ENCODE results near the gene URB1. TPM values are rescaled to one million over a fixed set of nuclear protein-coding genes. Genes with fewer than 3 reads are reported as not detected.

URB1 gene
- polyA plus RNA-seq, 2 of the 4 experiments (the other 2 are of a cell fraction): 8.7 to 10.1 TPM

DNA sequence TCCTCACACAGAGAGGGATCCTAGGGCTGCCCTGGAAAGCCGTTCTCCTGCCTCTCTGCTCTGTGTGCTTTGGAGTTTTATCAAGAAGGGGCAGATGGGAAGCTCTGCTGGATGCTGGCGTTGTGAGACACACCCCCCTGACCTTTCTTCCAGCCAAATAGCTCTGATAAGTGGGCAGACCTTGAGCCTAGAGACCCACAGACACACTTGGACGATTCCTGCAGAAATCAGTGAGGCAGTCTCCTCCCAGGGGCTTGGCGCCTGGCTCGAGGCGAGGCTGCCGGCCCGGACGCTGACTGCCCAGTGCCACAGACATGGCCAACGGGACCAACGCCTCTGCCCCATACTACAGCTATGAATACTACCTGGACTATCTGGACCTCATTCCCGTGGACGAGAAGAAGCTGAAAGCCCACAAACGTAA is 94.1 kb downstream of the URB1 start, which contains the start of gene MRAP:
MRAP (plus strand) TSS at position 198 of the 424 bp plus-strand sequence; CDS start at position 315, 117 bp downstream.
- no peaks in the 10 kb centered on the region for H3K4me1 ChIP-seq
- ATAC-seq: no peak
- TF ChIP-seq KDM5A (IDR thresholded peaks at IDR 0.05) (no peak), ATOH8 (CRISPR knock-in tag; IDR thresholded peaks at IDR 0.05; ENCODE audit: low read depth) (no peak), EHMT2 (IDR thresholded peaks at IDR 0.05; ENCODE audit: low read depth) (no peak), PHF8 (IDR thresholded peaks at IDR 0.05; ENCODE audit: borderline replicate concordance, low read depth) (no peak), NFE2L2 (conservative IDR thresholded peaks at IDR 0.05; ENCODE audit: low read length) (no peak), FOXS1 (CRISPR knock-in tag; IDR thresholded peaks at IDR 0.05) (no peak), JUNB (IDR thresholded peaks at IDR 0.05) (no peak), HOXA7 (CRISPR knock-in tag; IDR thresholded peaks at IDR 0.05) (no peak), ZNF302 (CRISPR knock-in tag; IDR thresholded peaks at IDR 0.05) (no peak), CBX2 (IDR thresholded peaks at IDR 0.05; ENCODE audit: borderline replicate concordance, low read depth) (no peak), TP53 (CRISPR knock-in tag; IDR thresholded peaks at IDR 0.05) (no peak), ZFP36 (IDR thresholded peaks at IDR 0.05; ENCODE audit: borderline replicate concordance, partially characterized antibody) (no peak), ZC3H11A (IDR thresholded peaks at IDR 0.05) (no peak), RARB (CRISPR knock-in tag; IDR thresholded peaks at IDR 0.05) (no peak), EHF (CRISPR knock-in tag; IDR thresholded peaks at IDR 0.05) (no peak), HDAC2 (IDR thresholded peaks at IDR 0.05) (no peak), RFX5 (IDR thresholded peaks at IDR 0.05) (no peak), NR3C1 (IDR thresholded peaks at IDR 0.05) (no peak)
- TF ChIP-seq, protein P1, sequence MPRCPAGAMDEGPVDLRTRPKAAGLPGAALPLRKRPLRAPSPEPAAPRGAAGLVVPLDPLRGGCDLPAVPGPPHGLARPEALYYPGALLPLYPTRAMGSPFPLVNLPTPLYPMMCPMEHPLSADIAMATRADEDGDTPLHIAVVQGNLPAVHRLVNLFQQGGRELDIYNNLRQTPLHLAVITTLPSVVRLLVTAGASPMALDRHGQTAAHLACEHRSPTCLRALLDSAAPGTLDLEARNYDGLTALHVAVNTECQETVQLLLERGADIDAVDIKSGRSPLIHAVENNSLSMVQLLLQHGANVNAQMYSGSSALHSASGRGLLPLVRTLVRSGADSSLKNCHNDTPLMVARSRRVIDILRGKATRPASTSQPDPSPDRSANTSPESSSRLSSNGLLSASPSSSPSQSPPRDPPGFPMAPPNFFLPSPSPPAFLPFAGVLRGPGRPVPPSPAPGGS (IDR thresholded peaks at IDR 0.05): no peak
- FAIRE-seq: no peak
- H3K4me3 ChIP-seq: no peak within 1 kb of the TSS
- POLR2A ChIA-PET: interaction anchor here (1.1 kb wide), 1 partner anchor 9 kb away, joined by 5 read pairs; no protein-coding TSS in a partner anchor
- H3K9me3 ChIP-seq: no peaks in the 10 kb centered on the region
- CTCF ChIA-PET: no interaction called here
- no peak for DNase-seq (ENCODE audit: low read depth in 1 of 2, low spot score in 1 of 2)
- H3K27ac ChIP-seq: no peak within 1 kb of the TSS
- WGBS (ENCODE audit: missing lambda C conversion rate): 92% methylated on average over 13 of the region's 14 CpGs
- no peak within 1 kb of the TSS for H3K4me2 ChIP-seq

DNA sequence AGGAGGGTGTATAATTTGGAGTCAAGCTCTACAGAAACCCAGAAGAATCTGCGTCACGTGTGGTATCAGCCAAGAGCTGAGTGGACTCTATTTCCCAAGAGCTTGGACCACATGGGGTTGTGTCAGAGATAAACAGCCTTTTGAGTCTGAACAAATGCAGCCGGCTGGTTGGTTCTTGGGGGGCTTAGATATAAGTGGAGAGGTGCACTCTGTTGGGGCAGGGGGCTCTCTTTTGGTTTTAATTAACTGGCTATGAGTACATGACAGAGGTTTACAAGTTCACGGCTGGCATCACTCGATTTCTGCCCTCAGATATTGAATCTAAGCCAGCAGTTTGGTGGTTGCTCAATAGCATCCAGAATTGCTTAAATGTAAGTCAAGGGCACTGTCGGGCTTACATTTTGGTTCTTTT is 94.7 kb downstream of the URB1 start:
- Histone ChIP-seq H3K4me1 (no peaks in the 10 kb centered on the region), H3K4me3 (no peak overlapping the region), H3K27ac (no peak overlapping the region), H3K9me3 (no peaks in the 10 kb centered on the region), H3K4me2 (no peak overlapping the region)
- DNase-seq (ENCODE audit: low read depth in 1 of 2, low spot score in 1 of 2): no peak
- POLR2A ChIA-PET: interaction anchor here (1.1 kb wide), 1 partner anchor 10 kb away, joined by 5 read pairs; no protein-coding TSS in a partner anchor
- TF ChIP-seq NFE2L2 (conservative IDR thresholded peaks at IDR 0.05; ENCODE audit: low read length) (no peak), KDM5A (IDR thresholded peaks at IDR 0.05) (no peak), TFCP2L1 (CRISPR knock-in tag; IDR thresholded peaks at IDR 0.05) (no peak), KDM1A (IDR thresholded peaks at IDR 0.05; ENCODE audit: low read depth) (no peak), CHD4 (IDR thresholded peaks at IDR 0.05; ENCODE audit: borderline replicate concordance) (no peak), FOXS1 (CRISPR knock-in tag; IDR thresholded peaks at IDR 0.05) (no peak), PHF8 (IDR thresholded peaks at IDR 0.05; ENCODE audit: borderline replicate concordance, low read depth) (no peak), HDAC2 (IDR thresholded peaks at IDR 0.05) (no peak), CHD2 (IDR thresholded peaks at IDR 0.05; ENCODE audit: low read length, partially characterized antibody) (no peak), ZC3H11A (IDR thresholded peaks at IDR 0.05) (no peak), FOSB (CRISPR knock-in tag; IDR thresholded peaks at IDR 0.05) (no peak), RCOR1 (IDR thresholded peaks at IDR 0.05; ENCODE audit: low read depth, low read length) (no peak)
- TF ChIP-seq, protein P2, sequence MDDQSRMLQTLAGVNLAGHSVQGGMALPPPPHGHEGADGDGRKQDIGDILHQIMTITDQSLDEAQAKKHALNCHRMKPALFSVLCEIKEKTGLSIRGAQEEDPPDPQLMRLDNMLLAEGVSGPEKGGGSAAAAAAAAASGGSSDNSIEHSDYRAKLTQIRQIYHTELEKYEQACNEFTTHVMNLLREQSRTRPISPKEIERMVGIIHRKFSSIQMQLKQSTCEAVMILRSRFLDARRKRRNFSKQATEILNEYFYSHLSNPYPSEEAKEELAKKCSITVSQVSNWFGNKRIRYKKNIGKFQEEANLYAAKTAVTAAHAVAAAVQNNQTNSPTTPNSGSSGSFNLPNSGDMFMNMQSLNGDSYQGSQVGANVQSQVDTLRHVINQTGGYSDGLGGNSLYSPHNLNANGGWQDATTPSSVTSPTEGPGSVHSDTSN (IDR thresholded peaks at IDR 0.05): no peak
- TF ChIP-seq, protein P3, sequence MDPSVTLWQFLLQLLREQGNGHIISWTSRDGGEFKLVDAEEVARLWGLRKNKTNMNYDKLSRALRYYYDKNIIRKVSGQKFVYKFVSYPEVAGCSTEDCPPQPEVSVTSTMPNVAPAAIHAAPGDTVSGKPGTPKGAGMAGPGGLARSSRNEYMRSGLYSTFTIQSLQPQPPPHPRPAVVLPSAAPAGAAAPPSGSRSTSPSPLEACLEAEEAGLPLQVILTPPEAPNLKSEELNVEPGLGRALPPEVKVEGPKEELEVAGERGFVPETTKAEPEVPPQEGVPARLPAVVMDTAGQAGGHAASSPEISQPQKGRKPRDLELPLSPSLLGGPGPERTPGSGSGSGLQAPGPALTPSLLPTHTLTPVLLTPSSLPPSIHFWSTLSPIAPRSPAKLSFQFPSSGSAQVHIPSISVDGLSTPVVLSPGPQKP (IDR thresholded peaks at IDR 0.05; ENCODE audit: low read depth, low read length): no peak
- TF ChIP-seq, protein P4, sequence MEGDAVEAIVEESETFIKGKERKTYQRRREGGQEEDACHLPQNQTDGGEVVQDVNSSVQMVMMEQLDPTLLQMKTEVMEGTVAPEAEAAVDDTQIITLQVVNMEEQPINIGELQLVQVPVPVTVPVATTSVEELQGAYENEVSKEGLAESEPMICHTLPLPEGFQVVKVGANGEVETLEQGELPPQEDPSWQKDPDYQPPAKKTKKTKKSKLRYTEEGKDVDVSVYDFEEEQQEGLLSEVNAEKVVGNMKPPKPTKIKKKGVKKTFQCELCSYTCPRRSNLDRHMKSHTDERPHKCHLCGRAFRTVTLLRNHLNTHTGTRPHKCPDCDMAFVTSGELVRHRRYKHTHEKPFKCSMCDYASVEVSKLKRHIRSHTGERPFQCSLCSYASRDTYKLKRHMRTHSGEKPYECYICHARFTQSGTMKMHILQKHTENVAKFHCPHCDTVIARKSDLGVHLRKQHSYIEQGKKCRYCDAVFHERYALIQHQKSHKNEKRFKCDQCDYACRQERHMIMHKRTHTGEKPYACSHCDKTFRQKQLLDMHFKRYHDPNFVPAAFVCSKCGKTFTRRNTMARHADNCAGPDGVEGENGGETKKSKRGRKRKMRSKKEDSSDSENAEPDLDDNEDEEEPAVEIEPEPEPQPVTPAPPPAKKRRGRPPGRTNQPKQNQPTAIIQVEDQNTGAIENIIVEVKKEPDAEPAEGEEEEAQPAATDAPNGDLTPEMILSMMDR (IDR thresholded peaks at IDR 0.05): no peak
- CTCF ChIA-PET: no interaction called here
- WGBS (ENCODE audit: missing lambda C conversion rate): 95% methylated on average over 6 of the region's 6 CpGs
- FAIRE-seq: no peak
- ATAC-seq: no peak

Data from A549 (cell line).